GM21717 (cell line): ENCODE results near the gene ADCY3.

Experiments used
- ATAC-seq: cut with Tn5 transposase; IDR thresholded peaks from one replicate; pipeline ENCODE4 v1.9.1; 2021; ENCODE audit warnings: mild to moderate bottlenecking, moderate library complexity; ENCODE audit not compliant: unreplicated experiment

Gene ADCY3

GRCh38 chr2:24783641-24784040 is 136.4 kb downstream of the ADCY3 start:
- no peak for ATAC-seq

- ATAC-seq, result no peak
These were observed 140.9 kb downstream of the ADCY3 start for GRCh38 chr2:24779116-24779515.

GRCh38 chr2:24774373-24774772 is 145.7 kb downstream of the ADCY3 start:
- no peak for ATAC-seq

GRCh38 chr2:24771764-24772586 is 148.1 kb downstream of the ADCY3 start:
- ATAC-seq, result no peak

- no peak for ATAC-seq
These were observed 149.0 kb downstream of the ADCY3 start for GRCh38 chr2:24771061-24771460.
